Ishikawa (cell line): Measurements from ENCODE around the gene IHH.

ENCODE experiments used
- CREB1 ChIP-seq: IDR thresholded peaks from 2 replicates; pipeline ENCODE4 v1.6.1; 2012; ENCODE audit warnings: low read depth
- EGR1 ChIP-seq: IDR thresholded peaks from 2 replicates; pipeline ENCODE4 v1.6.1; 2012
- EP300 ChIP-seq: IDR thresholded peaks from 2 replicates; pipeline ENCODE4 v1.6.1; 2012; ENCODE audit warnings: borderline replicate concordance
- FOXM1 ChIP-seq: IDR thresholded peaks from 2 replicates; pipeline ENCODE4 v1.6.1; 2012; ENCODE audit warnings: low read depth, borderline replicate concordance
- RAD21 ChIP-seq: IDR thresholded peaks from 2 replicates; pipeline ENCODE4 v1.6.1; 2012; ENCODE audit warnings: low read depth
- REST ChIP-seq: IDR thresholded peaks from 2 replicates; pipeline ENCODE4 v1.6.1; 2012; ENCODE audit warnings: low read depth, mild to moderate bottlenecking
- TAF1 ChIP-seq: IDR thresholded peaks from 2 replicates; pipeline ENCODE4 v1.6.1; 2012; ENCODE audit warnings: low read depth, mild to moderate bottlenecking
- TCF12 ChIP-seq: IDR thresholded peaks from 2 replicates; pipeline ENCODE4 v1.6.1; 2012; ENCODE audit warnings: low read depth
- TEAD4 ChIP-seq: IDR thresholded peaks from 2 replicates; pipeline ENCODE4 v1.6.1; 2012
- USF1 ChIP-seq: IDR thresholded peaks from 2 replicates; pipeline ENCODE4 v1.6.1; 2012
- YY1 ChIP-seq: IDR thresholded peaks from 2 replicates; pipeline ENCODE4 v1.6.1; 2012; ENCODE audit warnings: low read depth
- ZBTB7A ChIP-seq: IDR thresholded peaks from 2 replicates; pipeline ENCODE4 v1.6.1; 2012; ENCODE audit warnings: low read depth
- TF ChIP-seq, protein P1 (sequence below): IDR thresholded peaks from 2 replicates; pipeline ENCODE4 v1.6.1; 2012

GRCh38 chr2:219030177-219030940 lies 30.4 kb downstream of the IHH start:
- TF ChIP-seq EGR1 (no peak), TAF1 (no peak), TEAD4 (no peak), REST (no peak), YY1 (no peak), RAD21 (no peak), ZBTB7A (no peak), TCF12 (no peak), CREB1 (no peak), EP300 (no peak), USF1 (no peak), FOXM1 (no peak)
- TF ChIP-seq, protein P1, sequence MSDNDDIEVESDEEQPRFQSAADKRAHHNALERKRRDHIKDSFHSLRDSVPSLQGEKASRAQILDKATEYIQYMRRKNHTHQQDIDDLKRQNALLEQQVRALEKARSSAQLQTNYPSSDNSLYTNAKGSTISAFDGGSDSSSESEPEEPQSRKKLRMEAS, result no peak
